Keratinocyte (primary cell): ENCODE results near the gene SLC22A12. TPM values are rescaled to one million over a fixed set of nuclear protein-coding genes. Genes with fewer than 3 reads are reported as not detected.

Source experiments
- DNase-seq: peaks from one replicate; pipeline ENCODE4 v3.0.0-alpha.2; 2011; ENCODE audit warnings: low read depth, missing footprints, low spot score
- FAIRE-seq: peaks from 2 replicates; lab custom pipeline; 2011; peaks lifted over from hg19 to GRCh38; lab: Jason Lieb, UNC
- H2AFZ ChIP-seq: 2 replicates; pipeline ENCODE4 v1.6.0; 2012; ENCODE audit warnings: low read length, control low read depth, inconsistent platforms; ENCODE audit not compliant: control insufficient read depth
- H3K27ac ChIP-seq: 2 replicates; pipeline ENCODE4 v1.5.1; 2011; ENCODE audit warnings: low read length; ENCODE audit not compliant: control insufficient read depth, insufficient read depth
- H3K27me3 ChIP-seq: 3 replicates; pipeline ENCODE4 v1.6.0; 2011; ENCODE audit warnings: low read length; ENCODE audit not compliant: control insufficient read depth, insufficient read depth; ENCODE audit errors: extremely low read depth
- H3K36me3 ChIP-seq, 2 experiments: 2 replicates in 1 of 2; 3 replicates in 1 of 2; pipeline ENCODE4 v1.5.1; 2011; ENCODE audit warnings: low read length in 2 of 2, mild to moderate bottlenecking in 1 of 2; ENCODE audit not compliant: control insufficient read depth in 2 of 2, insufficient read depth in 2 of 2; ENCODE audit errors: extremely low read depth in 1 of 2
- H3K4me1 ChIP-seq: 3 replicates; pipeline ENCODE4 v1.5.1; 2011; ENCODE audit warnings: low read length; ENCODE audit not compliant: control insufficient read depth, insufficient read depth; ENCODE audit errors: extremely low read depth
- H3K4me2 ChIP-seq: 3 replicates; pipeline ENCODE4 v1.6.0; 2011; ENCODE audit warnings: low read depth, low read length; ENCODE audit not compliant: control insufficient read depth, insufficient read depth; ENCODE audit errors: extremely low read depth
- H3K4me3 ChIP-seq, 3 experiments: fragments of 200-600 bp in 1 of 3; sonication (generic) in 1 of 3; 2 replicates in 2 of 3; 3 replicates in 1 of 3; pipeline ENCODE4 v1.5.1; 2011 to 2016; ENCODE audit warnings: low read length in 3 of 3, mild to moderate bottlenecking in 3 of 3, control low read depth in 2 of 3, inconsistent platforms in 1 of 3, low read depth in 1 of 3, mixed read lengths in 1 of 3, mixed run types in 1 of 3, moderate library complexity in 1 of 3; ENCODE audit not compliant: control insufficient read depth in 2 of 3, insufficient read depth in 2 of 3; ENCODE audit errors: extremely low read depth in 1 of 3
- H3K79me2 ChIP-seq: 2 replicates; pipeline ENCODE4 v1.6.0; 2012; ENCODE audit warnings: low read length; ENCODE audit not compliant: control insufficient read depth, insufficient read depth
- H3K9ac ChIP-seq: 3 replicates; pipeline ENCODE4 v1.6.0; 2011; ENCODE audit warnings: low read length; ENCODE audit not compliant: control insufficient read depth, insufficient read depth; ENCODE audit errors: extremely low read depth
- H3K9me1 ChIP-seq: 3 replicates; pipeline ENCODE4 v1.6.0; 2011; ENCODE audit warnings: low read length; ENCODE audit not compliant: control insufficient read depth, insufficient read depth; ENCODE audit errors: extremely low read depth
- H3K9me3 ChIP-seq: 2 replicates; pipeline ENCODE4 v1.5.1; 2012; ENCODE audit warnings: low read depth, low read length; ENCODE audit not compliant: control insufficient read depth
- H4K20me1 ChIP-seq: 3 replicates; pipeline ENCODE4 v1.6.0; 2011; ENCODE audit warnings: low read length; ENCODE audit not compliant: control insufficient read depth, insufficient read depth; ENCODE audit errors: extremely low read depth
- CTCF ChIP-seq, 3 experiments: IDR thresholded peaks in 1 of 3; conservative IDR thresholded peaks in 1 of 3; optimal IDR thresholded peaks in 1 of 3; 2 replicates in 2 of 3; 3 replicates in 1 of 3; pipeline versions ENCODE3 to v1.5.1; 2011; ENCODE audit warnings: low read length in 3 of 3, mild to moderate bottlenecking in 3 of 3, moderate library complexity in 2 of 3, control low read depth in 1 of 3, inconsistent platforms in 1 of 3; ENCODE audit not compliant: insufficient read depth in 2 of 3; ENCODE audit errors: extremely low read depth in 1 of 3
- EZH2 ChIP-seq: IDR thresholded peaks from one replicate; pipeline ENCODE4 v1.6.1; 2012; ENCODE audit warnings: inconsistent platforms, mild to moderate bottlenecking, low read length, moderate library complexity
- dilution Hi-C: fragments of 300-500 bp; cut with MboI; formaldehyde crosslinking; loops from one replicate; pipeline ENCODE4 v1.7.0; 2020; ENCODE audit warnings: low sequenced_read_pairs; ENCODE audit not compliant: extremely low pct_ligation_motif_present
- polyA plus RNA-seq, 5 experiments: library from polyadenylated mRNA; depleted of rRNA in 3 of 5; stranded (reverse) in 3 of 5; stranded (forward) in 1 of 5; unstranded in 1 of 5; fragments of >200 nt; gene quantifications; 1 replicate in 1 of 5; 2 replicates in 3 of 5; 3 replicates in 1 of 5; pipeline versions ENCODE4 v1.2.1 to v1.2.3, GENCODE V29; 2011 to 2012; ENCODE audit warnings: missing spikeins in 2 of 5, low read depth in 1 of 5, low replicate concordance in 1 of 5

SLC22A12 gene
- polyA plus RNA-seq, 1 donor (not counting 4 experiments of a cell fraction or from before 2014, with no cell fraction given) = not detected

- Histone ChIP-seq H3K9ac (no peak overlapping the region), H3K9me1 (no peaks in the 10 kb centered on the region), H3K27me3 (no peaks in the 10 kb centered on the region), H3K4me3 (no peak overlapping the region), H4K20me1 (no peaks in the 10 kb centered on the region), H3K4me2 (no peak overlapping the region), H3K27ac (no peak overlapping the region), H3K36me3 (no peaks in the 10 kb centered on the region), H3K9me3 (peaks cover 4% of the 10 kb centered on the region), H3K4me1 (no peaks in the 10 kb centered on the region), H3K79me2 (no peaks in the 10 kb centered on the region), H2AFZ (no peak overlapping the region)
- FAIRE-seq = no peak
- TF ChIP-seq EZH2 = no peak
- no peak for TF ChIP-seq CTCF (optimal IDR thresholded peaks at IDR 0.05 in 1 of 3, IDR thresholded peaks at IDR 0.05 in 1 of 3, conservative IDR thresholded peaks at IDR 0.05 in 1 of 3; ENCODE audit: extremely low read depth in 1 of 3, insufficient read depth in 2 of 3, low read length in 3 of 3)
- no peak for DNase-seq
- dilution Hi-C loops = no loop called here
Measured at GRCh38 chr11:64591257-64592233, 525 bp downstream of the SLC22A12 start.

- DNase-seq (no peak), FAIRE-seq (no peak)
- dilution Hi-C loops = no loop called here
- Histone ChIP-seq H3K27me3 (no peaks in the 10 kb centered on the region), H4K20me1 (no peaks in the 10 kb centered on the region), H3K27ac (no peak overlapping the region), H3K36me3 (no peaks in the 10 kb centered on the region), H3K9me3 (peaks cover 4% of the 10 kb centered on the region), H3K9ac (no peak overlapping the region), H3K4me1 (no peaks in the 10 kb centered on the region), H3K4me2 (no peak overlapping the region), H2AFZ (no peak overlapping the region), H3K79me2 (no peaks in the 10 kb centered on the region), H3K4me3 (no peak overlapping the region), H3K9me1 (no peaks in the 10 kb centered on the region)
- TF ChIP-seq EZH2 (no peak), CTCF (optimal IDR thresholded peaks at IDR 0.05 in 1 of 3, IDR thresholded peaks at IDR 0.05 in 1 of 3, conservative IDR thresholded peaks at IDR 0.05 in 1 of 3; ENCODE audit: extremely low read depth in 1 of 3, insufficient read depth in 2 of 3, low read length in 3 of 3) (no peak)
Measured at GRCh38 chr11:64592234-64592615, 1.2 kb downstream of the SLC22A12 start.
